ENCODE measurements around the gene TCHH.
"Not testable (repeated sequence)": the region's sequence is repeated elsewhere in the genome, so short reads cannot be mapped to it uniquely, and the experiment has no call there.

TCHH gene

DNA sequence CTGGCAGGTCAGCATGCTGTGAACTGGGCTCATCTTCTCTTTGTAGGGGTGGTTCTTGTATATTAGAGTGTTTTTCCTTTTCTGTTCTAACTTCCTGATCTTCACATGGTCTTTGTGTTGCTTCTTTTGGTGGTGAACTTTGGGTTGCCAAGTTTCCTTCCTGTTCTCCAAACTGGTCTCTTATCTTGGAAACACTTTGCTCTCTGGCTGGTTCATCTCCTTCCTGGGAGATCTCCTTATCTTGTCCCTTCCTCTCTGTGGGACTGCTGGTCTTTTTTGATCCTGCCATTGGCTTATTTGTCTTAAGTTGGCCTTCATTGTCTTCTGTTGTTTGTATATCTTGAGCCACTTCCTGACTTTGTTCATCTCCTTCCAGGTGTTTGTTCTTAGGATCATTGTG is 28.5 kb downstream of the TCHH start:
- no peak for TF ChIP-seq ZFX (IDR thresholded peaks at IDR 0.05; ENCODE audit: borderline replicate concordance)
- TF ChIP-seq, protein P1, sequence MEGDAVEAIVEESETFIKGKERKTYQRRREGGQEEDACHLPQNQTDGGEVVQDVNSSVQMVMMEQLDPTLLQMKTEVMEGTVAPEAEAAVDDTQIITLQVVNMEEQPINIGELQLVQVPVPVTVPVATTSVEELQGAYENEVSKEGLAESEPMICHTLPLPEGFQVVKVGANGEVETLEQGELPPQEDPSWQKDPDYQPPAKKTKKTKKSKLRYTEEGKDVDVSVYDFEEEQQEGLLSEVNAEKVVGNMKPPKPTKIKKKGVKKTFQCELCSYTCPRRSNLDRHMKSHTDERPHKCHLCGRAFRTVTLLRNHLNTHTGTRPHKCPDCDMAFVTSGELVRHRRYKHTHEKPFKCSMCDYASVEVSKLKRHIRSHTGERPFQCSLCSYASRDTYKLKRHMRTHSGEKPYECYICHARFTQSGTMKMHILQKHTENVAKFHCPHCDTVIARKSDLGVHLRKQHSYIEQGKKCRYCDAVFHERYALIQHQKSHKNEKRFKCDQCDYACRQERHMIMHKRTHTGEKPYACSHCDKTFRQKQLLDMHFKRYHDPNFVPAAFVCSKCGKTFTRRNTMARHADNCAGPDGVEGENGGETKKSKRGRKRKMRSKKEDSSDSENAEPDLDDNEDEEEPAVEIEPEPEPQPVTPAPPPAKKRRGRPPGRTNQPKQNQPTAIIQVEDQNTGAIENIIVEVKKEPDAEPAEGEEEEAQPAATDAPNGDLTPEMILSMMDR (IDR thresholded peaks at IDR 0.05) = no peak
- H3K27ac ChIP-seq = no peak overlapping the region

DNA sequence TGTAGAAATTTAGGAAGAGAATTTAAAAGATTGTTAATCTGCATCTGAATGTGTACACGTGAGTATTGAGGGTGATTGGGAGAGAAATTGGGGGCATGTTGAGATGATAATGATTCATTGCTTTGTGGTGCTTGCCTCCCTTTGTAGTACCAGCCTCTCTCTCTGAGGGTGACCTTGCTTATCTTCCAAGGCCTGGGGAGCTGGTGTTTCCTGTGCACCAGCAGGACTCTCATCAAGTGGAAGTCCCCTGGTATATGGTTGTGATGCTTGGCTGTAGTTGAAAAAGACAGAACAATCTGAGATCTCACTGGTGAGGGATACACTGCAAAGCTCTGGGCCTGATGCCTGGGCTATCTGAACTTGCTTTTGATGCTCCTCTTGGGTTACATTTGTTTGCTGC is 30.4 kb downstream of the TCHH start:
- H3K27ac ChIP-seq = no peak overlapping the region
- TF ChIP-seq, protein P1 (IDR thresholded peaks at IDR 0.05) = no peak
- no peak for TF ChIP-seq ZFX (IDR thresholded peaks at IDR 0.05; ENCODE audit: borderline replicate concordance)

DNA sequence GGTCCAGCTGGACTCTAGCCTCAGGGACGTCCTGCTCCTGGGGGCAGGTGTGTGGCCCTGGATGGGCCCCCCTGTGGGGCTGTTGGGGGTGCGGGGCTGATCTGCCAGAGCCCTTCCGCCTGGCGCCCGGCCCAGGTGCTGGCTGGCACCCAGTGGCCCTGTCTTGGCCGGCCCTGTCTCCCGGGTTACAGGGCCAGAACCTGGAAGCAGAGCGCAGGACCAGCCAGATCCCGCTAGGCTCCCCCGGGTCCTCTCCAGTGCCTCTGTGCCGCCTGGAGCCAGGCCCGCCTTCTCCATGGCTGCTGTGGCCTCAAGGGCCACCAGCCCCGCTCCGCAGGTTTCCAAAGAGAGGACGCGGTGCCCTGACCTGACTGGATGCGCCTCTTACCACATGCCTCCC is 34.2 kb downstream of the TCHH start:
- not testable (repeated sequence) for H3K27ac ChIP-seq

DNA sequence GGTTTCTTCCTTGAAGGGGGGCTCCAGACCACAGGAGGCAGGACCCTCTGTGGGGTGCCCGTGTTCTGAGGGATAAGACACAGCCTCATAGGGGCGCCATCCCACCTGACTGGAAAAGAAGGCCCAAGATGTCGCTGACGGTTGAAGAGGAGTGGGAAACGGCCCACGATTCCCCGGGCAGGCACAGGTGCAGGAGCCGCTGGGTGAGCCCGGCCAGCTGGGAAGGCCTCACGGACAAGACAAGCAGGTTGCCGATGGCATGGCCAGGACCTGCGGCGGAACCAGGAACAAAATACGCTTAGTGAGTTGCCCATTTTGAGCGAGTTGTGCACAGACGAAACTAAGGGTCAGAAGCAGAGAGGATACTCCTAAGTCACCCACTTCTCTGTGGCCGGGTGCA is 34.8 kb downstream of the TCHH start:
- not testable (repeated sequence) for H3K27ac ChIP-seq

DNA sequence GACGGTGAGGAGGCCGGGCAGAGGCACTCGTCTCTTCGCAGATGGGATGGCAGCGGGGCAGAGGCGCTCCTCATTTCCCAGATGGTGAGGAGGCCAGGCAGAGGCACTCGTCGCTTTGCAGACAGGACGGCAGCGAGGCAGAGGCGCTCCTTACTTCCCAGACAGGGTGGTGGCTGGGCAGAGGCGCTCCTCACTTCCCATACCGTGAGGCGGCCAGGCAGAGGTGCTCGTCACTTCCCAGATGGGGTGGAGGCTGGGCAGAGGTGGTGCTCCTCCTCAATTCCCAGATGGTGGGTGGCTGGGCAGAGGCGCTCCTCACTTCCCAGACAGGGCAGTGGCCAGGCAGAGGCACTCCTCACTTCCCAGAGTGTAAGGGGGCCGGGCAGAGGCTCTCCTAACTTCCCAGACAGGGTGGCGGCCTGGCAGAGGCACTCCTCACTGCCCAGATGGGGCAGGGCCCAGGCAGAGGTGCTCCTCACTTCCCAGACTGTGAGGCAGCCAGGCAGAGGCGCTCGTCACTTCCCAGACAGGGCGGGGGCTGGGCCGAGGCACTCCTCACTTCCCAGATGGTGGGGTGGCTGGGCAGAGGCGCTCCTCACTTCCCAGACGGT is 36.3 kb downstream of the TCHH start:
- no peak for TF ChIP-seq ZFX (IDR thresholded peaks at IDR 0.05; ENCODE audit: borderline replicate concordance)
- TF ChIP-seq, protein P1 (IDR thresholded peaks at IDR 0.05) = no peak
- no peak overlapping the region for H3K27ac ChIP-seq

DNA sequence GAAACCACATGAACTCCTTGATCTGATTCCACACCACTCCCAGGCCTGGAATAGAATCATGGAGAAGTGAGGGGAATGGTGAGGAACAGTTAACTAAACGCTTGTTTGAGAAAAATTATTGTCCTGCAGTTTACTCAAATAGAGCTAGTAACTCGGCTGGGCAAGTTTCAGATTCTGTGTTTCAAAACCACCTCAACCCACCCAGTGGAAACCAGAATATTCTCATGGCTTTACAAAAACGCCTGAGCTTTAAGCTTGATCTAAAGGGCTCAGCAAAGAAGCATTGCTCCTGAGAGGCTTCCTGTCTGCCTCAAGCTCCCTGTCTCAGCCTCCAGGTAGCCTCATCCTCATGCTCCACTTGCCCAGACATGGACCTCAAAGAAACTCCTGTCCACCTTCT is 42.9 kb downstream of the TCHH start:
- TF ChIP-seq, protein P1 (IDR thresholded peaks at IDR 0.05) = no peak
- no peak for TF ChIP-seq ZFX (IDR thresholded peaks at IDR 0.05; ENCODE audit: borderline replicate concordance)
- no peak overlapping the region for H3K27ac ChIP-seq

DNA sequence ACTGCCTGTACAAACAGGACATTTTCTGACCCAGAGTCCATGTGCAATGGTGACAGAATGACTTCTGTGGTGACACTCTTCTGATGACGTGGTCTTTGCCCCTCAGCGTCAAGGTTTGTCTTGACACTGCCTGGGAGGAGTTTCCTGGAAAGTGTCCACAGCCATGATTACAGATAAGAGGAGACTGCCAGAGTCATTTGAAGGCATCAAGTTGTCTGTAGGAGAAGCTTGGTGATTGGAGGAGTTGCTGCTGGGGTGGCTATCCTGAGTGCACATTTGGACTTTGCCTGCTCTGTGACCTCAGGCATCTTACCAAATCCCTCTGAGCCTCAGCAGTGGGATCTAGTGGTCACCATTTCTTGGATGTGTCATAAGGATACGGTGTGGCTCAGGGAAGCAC is 44.1 kb downstream of the TCHH start:
- H3K27ac ChIP-seq = no peak overlapping the region
- TF ChIP-seq, protein P1 (IDR thresholded peaks at IDR 0.05) = no peak
- TF ChIP-seq ZFX (IDR thresholded peaks at IDR 0.05; ENCODE audit: borderline replicate concordance) = no peak

DNA sequence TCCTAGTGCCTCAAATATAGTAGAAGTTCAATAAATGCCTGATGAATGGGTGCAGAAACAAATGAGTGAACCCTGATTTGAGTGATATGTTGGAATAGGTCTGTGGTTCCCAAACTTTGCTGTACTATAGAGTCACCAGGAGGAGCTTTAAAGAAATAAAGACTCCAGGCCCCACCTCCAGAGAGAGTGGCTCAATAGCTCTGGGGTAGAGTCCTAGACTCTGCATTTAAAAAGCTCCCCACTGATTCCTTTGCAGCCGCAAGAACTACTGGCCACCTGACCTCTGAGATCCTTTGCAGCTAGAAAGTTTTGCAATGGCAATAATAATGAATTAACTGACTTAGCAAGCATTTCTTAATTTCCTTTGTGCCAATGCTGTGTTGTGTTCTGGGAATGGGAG is 47.3 kb downstream of the TCHH start:
- no peak for TF ChIP-seq ZFX (IDR thresholded peaks at IDR 0.05; ENCODE audit: borderline replicate concordance)
- TF ChIP-seq, protein P1 (IDR thresholded peaks at IDR 0.05) = no peak
- no peak overlapping the region for H3K27ac ChIP-seq

All from 22Rv1 (cell line).